GM19438 (cell line): ENCODE results near the gene CBR1.
"Not testable (repeated sequence)": the region's sequence is repeated elsewhere in the genome, so short reads cannot be mapped to it uniquely, and the experiment has no call there.

Experiments used
- ATAC-seq: cut with Tn5 transposase; IDR thresholded peaks from one replicate; pipeline ENCODE4 v1.9.1; 2021; ENCODE audit warnings: low read depth; ENCODE audit not compliant: unreplicated experiment

The CBR1 gene

DNA sequence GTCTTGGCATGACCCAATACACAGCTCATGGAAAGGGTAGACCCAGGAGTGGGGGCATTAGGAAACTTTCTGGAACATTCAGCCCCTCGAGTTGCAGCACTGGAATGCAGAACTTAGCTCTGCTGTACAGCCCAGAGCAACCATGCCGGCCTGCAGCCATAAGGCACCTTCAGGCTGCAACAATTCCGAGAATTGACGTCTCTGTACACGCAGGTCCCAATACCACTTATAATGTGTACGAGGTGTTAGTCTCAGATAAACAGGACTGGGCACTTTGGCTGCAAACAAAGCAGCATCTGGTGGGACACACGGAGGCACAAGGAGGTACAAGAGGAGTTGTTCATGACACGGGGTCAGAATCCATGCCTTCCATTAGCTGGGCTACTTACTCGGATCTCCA is 7.9 kb downstream of the CBR1 start:
- ATAC-seq: no peak

- ATAC-seq: no peak
These were observed 9.3 kb downstream of the CBR1 start for GRCh38 chr21:36079010-36079649.

- ATAC-seq: no peak
These were observed 9.8 kb downstream of the CBR1 start for GRCh38 chr21:36079671-36080070.

- no peak for ATAC-seq
These were observed 10.6 kb downstream of the CBR1 start for GRCh38 chr21:36080386-36080785.

DNA sequence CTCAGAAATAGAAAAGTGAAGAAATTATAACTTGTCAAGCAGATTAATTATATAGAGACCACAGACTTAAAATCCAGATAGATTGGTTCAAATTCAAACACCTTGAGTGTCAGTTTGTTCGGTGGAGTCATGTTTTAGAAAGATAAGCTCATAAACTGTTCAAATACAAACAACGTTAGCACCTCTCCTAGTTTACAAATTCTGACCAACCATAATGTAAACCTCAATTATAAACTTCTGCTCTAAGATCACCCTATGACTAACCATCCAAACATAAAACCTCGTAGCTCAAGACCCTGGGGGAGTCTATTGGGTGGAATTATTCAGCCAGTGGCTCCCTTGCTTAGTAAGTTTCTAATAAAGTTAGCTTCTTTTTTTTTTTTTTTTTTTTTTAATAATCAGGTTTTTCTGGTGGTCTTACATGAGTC is 12.4 kb downstream of the CBR1 start:
- ATAC-seq: no peak

- ATAC-seq: no peak
These were observed 17.7 kb downstream of the CBR1 start for GRCh38 chr21:36087362-36088138.

DNA sequence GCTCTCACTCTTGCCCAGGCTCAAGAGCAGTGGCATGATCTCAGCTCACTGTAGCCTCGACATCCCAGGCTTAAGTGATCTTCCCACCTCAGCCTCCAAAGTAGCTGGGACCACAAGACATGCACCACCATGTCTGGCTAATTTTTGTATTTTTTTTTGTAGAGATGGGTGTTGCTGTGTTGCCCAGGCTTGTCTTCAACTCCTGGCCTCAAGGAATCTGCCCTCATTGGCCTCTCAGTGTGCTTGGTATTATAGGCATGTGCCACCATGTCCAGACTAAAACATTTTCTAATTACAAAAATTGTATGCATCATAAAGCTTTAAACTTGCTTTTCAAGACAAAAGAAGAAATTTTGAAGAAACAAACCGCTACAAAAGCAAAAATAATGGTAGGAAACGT is 20.1 kb downstream of the CBR1 start:
- no peak for ATAC-seq

GRCh38 chr21:36092681-36093080 is 22.9 kb downstream of the CBR1 start:
- no peak for ATAC-seq

DNA sequence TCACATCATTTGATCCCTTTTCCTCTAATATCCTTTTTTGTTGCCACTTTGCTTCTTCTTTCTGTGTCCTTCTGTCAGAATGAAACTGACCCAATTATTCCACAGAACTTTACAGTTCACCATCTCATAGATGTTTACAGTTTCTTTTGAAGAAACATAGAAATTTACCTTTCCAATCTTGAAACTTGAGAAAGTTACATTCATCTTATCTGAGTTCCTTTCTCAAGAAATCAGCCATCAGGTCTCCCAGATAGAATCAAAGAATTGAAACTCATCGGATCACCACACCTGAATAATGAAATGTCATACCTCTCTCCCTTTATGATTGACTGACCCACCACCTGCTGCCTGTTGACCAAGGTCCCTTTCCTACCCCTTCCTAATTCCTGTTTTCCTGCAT is 23.7 kb downstream of the CBR1 start:
- ATAC-seq: no peak

DNA sequence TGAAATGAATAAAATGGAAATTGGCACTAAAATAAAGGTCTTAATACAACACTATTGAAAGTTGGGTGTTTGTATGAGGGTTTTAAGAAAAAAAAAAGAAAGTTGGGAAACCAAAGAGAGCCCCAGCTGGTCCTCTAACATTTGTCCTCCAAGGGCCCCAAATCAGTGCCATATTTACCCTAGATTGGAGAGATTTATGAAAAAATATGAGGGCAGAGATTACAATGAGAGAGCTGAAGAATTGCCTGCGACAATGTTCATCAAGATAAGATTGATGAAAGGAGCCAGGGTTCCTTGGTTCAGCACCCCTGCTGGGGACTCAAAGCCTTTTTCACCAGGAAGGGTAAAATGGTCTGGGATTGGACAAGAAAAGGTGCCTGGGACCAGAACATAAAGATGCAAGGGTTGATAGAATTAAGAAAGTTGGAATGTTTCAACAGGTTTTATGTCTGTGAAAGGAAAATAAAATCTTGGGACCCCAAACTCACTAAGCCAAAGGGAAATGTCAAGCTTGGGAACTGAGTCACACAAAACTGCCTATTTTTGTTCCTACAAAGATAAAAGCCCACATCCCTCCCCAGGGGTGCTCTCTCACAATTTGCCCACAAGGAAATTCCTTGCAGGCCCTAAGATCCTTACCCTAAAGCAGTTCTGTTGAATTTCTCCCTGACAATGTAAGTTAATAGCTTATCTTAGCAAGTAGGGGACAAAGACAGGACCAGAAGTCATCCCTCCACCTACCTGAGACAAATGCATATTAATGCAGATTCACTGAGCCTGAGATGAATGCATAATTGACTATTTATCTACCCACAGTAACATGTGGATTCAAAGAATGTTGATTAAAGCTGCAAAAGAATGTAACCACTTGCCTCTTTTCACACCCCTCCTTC is 26.8 kb downstream of the CBR1 start:
- no peak for ATAC-seq

GRCh38 chr21:36097427-36098181 is 27.8 kb downstream of the CBR1 start:
- no peak for ATAC-seq

DNA sequence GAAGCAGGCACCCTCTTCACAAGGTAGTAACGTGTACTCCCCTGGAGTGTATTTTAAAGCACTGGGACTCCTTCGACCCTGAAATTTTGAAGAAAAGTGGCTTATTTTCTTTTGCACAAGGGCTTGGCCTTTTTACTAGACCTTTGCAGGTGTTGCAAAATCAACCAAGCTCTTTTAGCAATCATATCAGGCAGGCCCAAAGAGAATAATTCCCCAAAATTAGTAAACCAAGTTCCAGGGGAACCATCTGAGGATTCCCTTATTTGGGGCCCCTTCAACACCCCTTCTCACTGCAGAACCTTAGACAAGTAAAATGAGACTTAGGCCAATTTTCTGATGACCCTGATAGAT is 28.3 kb downstream of the CBR1 start:
- ATAC-seq: no peak

DNA sequence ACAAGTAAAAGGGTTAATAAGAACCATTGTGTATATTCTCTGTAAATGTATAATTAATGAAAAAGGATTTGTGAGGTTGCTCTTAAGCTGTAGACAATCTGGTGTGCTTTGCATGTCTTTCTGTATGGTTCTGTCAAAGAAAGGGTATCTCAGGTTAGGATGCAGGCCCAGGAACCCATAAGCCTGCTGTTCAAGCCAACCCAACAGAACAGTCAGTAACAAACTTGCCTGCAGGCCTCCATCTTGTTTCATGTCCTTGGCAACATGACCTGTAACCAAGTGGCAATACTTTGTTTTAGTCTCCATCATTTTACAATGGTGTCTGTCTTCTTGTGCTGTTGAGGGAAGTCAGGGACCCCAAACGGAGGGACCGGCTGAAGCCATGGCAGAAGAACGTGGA is 29.2 kb downstream of the CBR1 start:
- no peak for ATAC-seq

DNA sequence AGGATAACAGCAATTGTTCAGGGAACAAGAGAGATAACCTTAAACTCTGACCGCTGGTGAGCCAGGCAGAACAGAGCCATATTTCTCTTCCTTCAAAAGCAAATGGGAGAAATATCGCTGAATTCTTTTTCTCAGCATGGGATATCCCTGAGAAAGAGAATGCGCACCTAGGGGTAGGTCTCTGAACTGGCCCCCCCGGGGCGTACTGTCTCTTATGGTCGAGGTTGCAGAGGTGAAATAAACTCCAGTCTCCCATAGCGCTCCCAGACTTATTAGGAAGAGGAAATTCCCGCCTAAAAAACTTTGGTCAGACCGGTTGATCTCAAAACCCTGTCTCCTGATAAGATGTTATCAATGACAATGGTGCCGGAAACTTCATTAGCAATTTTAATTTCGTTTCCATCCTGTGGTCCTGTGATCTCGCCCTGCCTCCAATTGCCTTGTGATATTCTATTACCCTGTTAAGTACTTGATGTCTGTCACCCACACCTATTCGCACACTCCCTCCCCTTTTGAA is 29.9 kb downstream of the CBR1 start:
- ATAC-seq: not testable (repeated sequence)

- ATAC-seq: no peak
These were observed 31.3 kb downstream of the CBR1 start for GRCh38 chr21:36100971-36101641.

GRCh38 chr21:36103434-36103833 is 33.6 kb downstream of the CBR1 start:
- no peak for ATAC-seq

DNA sequence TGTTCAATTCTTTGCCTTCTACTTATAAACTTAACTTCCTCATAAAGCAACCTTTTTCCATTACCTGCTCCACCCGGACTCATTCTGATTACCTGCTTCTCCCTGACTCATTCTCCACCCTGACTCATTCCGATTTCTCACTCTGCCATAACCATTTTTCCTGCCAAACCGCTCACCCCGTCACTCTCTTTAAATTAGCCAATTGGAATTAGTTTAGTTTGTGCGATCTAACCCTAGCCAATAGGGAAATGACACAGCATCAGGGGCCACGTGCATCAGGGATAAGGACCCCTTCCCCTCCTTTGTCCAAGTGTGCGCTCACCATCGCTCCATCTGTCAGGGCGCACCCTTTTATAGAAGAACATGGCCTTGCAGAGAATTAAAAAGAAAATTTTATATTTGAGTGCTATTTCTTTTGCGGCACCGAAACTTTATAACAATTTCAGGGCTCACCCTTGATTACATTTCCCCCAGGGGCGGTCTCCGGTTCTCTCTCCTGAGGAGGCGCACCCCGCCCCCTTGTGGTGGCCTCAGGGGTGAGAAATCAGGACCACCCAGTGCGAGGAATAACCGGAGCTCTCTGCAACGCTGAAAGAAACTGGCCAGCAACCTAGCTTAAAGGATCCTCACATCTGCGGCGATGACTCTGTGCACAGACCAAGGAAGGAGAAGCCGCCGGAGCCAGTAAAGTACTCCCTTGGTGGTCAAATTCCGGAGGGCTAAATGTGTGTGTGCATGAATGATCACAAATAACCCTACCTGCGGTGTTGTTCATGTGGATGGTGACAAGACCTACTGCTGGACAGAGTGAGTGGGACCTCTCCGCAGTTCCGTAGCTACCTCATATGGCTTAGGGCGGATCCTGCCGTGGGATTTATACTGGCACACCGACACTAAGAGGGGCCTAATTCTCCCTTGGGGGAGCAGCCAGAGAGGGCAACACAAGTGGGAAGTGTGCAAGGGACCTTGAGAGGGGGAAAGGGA is 34.8 kb downstream of the CBR1 start:
- no peak for ATAC-seq

DNA sequence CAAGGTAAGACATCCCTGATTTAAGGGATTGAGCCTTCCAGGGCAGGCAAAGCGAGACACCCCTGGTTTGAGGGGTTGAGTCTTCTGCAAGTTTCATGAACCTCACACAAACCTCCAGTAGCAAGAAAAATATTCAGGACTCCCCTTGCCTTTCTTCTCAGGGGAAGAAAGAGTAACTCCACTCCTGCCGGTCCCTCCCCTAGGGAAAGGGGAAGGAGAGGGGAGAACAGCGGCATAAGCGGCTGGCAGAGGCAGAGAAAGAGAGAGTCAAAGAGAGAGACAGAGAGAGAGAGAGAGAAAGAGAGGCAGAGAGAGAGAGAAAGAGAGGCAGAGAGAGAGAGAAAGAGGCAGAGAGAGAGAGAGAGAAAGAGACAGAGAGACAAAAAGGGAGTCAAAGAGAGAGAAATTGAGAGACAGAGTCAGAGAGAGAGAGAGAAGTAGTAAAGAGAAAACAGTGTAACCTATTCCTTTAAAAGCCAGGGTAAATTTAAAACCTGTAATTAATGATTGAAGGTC is 35.6 kb downstream of the CBR1 start:
- ATAC-seq: no peak

- ATAC-seq: no peak
These were observed 40.0 kb downstream of the CBR1 start for GRCh38 chr21:36109868-36110267.
